K562 (cell line): Measurements from ENCODE around the gene CCDC116. TPM values are rescaled to one million over a fixed set of nuclear protein-coding genes. Genes with fewer than 3 reads are reported as not detected.
A peak's percentile ranks its signal among the peaks of the same experiment; 100 is the strongest.

Experiments
- ADNP ChIP-seq: fragments of 200-800 bp; sonication (Bioruptor generic); IDR thresholded peaks from 2 replicates; pipeline ENCODE4 v1.6.1; 2016; ENCODE audit warnings: missing genetic modification characterization, missing compliant biosample characterization
- CBFA2T2 ChIP-seq: fragments of 450-650 bp; conservative IDR thresholded peaks from 2 replicates; pipeline ENCODE4 v1.6.1; 2017; ENCODE audit warnings: mild to moderate bottlenecking
- CHD2 ChIP-seq: IDR thresholded peaks from 2 replicates; pipeline ENCODE4 v1.6.1; 2011; ENCODE audit warnings: low read depth, low read length
- ESRRA ChIP-seq: fragments of 450-650 bp; IDR thresholded peaks from 2 replicates; pipeline ENCODE4 v1.6.1; 2014; ENCODE audit warnings: low read depth, mild to moderate bottlenecking, moderate library complexity, borderline replicate concordance
- ETS2 ChIP-seq: IDR thresholded peaks from 2 replicates; pipeline ENCODE4 v1.6.1; 2016; ENCODE audit warnings: borderline replicate concordance, missing genetic modification characterization, mild to moderate bottlenecking, moderate library complexity, missing compliant biosample characterization; ENCODE audit not compliant: poor library complexity, severe bottlenecking
- FOXP1 ChIP-seq: sonication (generic); formaldehyde crosslinking; IDR thresholded peaks from 2 replicates; pipeline ENCODE4 v1.8.0; 2022; ENCODE audit warnings: mild to moderate bottlenecking, missing genetic modification reagents
- ILK ChIP-seq: fragments of 450-650 bp; IDR thresholded peaks from 2 replicates; pipeline ENCODE4 v1.6.1; 2016; ENCODE audit warnings: missing genetic modification characterization, low read depth, mild to moderate bottlenecking, missing compliant biosample characterization, moderate library complexity, borderline replicate concordance
- NR2C2 ChIP-seq, 2 experiments: fragments of 200-800 bp in 1 of 2; sonication (Bioruptor generic) in 1 of 2; sonication (generic) in 1 of 2; formaldehyde crosslinking in 1 of 2; IDR thresholded peaks; 2 replicates each; pipeline versions ENCODE4 v1.6.1 to v1.8.0; 2016 to 2022; ENCODE audit warnings: mild to moderate bottlenecking in 1 of 2, missing compliant biosample characterization in 1 of 2, missing genetic modification characterization in 1 of 2, missing genetic modification reagents in 1 of 2
- POLR2G ChIP-seq: fragments of 200-400 bp; formaldehyde crosslinking; IDR thresholded peaks from 2 replicates; pipeline ENCODE4 v1.6.1; 2017; ENCODE audit warnings: low read depth, mild to moderate bottlenecking, antibody characterized with exemption, low read length, moderate library complexity
- RUNX1 ChIP-seq: sonication (generic); IDR thresholded peaks from 2 replicates; pipeline ENCODE4 v1.6.1; 2016; ENCODE audit warnings: antibody characterized with exemption, low read depth
- SMC3 ChIP-seq: conservative IDR thresholded peaks from 2 replicates; pipeline ENCODE4 v1.6.1; 2011; ENCODE audit warnings: low read depth, low read length, improper control_type of control experiment; ENCODE audit not compliant: insufficient read depth
- SNAPC5 ChIP-seq: fragments of 250-450 bp; sonication (Bioruptor Pico); IDR thresholded peaks from 2 replicates; pipeline ENCODE4 v1.8.0; 2021; ENCODE audit warnings: moderate library complexity, mild to moderate bottlenecking, inconsistent platforms
- TCF7 ChIP-seq: sonication (generic); IDR thresholded peaks from 2 replicates; pipeline ENCODE4 v1.6.1; 2016; ENCODE audit warnings: antibody characterized with exemption, borderline replicate concordance
- TFAP4 ChIP-seq: sonication (generic); formaldehyde crosslinking; IDR thresholded peaks from 2 replicates; pipeline ENCODE4 v1.8.0; 2022; ENCODE audit warnings: missing genetic modification reagents, mild to moderate bottlenecking, moderate library complexity, borderline replicate concordance
- THAP12 ChIP-seq: fragments of 250-450 bp; sonication (Bioruptor Pico); IDR thresholded peaks from 2 replicates; pipeline ENCODE4 v1.9.0; 2021; ENCODE audit warnings: mild to moderate bottlenecking, inconsistent platforms
- TOE1 ChIP-seq, 2 experiments: fragments of 450-650 bp in 1 of 2; sonication (generic) in 1 of 2; formaldehyde crosslinking in 1 of 2; IDR thresholded peaks; 2 replicates each; pipeline versions ENCODE4 v1.7.1 to v1.8.0; 2016 to 2022; ENCODE audit warnings: borderline replicate concordance in 2 of 2, mild to moderate bottlenecking in 2 of 2, antibody characterized with exemption in 1 of 2, inconsistent platforms in 1 of 2, low read depth in 1 of 2, missing genetic modification reagents in 1 of 2, moderate library complexity in 1 of 2
- ZEB2 ChIP-seq: fragments of 450-650 bp; IDR thresholded peaks from 2 replicates; pipeline ENCODE4 v1.6.1; 2016
- ZNF175 ChIP-seq: fragments of 200-800 bp; sonication (Bioruptor generic); IDR thresholded peaks from 2 replicates; pipeline ENCODE4 v1.6.1; 2016; ENCODE audit warnings: low read depth, mild to moderate bottlenecking, missing genetic modification characterization, missing compliant biosample characterization
- ZNF282 ChIP-seq: sonication (generic); formaldehyde crosslinking; IDR thresholded peaks from 2 replicates; pipeline ENCODE4 v1.8.1; 2023; ENCODE audit warnings: missing genetic modification reagents
- ZNF324 ChIP-seq: fragments of 250-450 bp; sonication (Bioruptor Pico); IDR thresholded peaks from 2 replicates; pipeline ENCODE4 v1.4.0; 2020; ENCODE audit warnings: mild to moderate bottlenecking
- ZZZ3 ChIP-seq: fragments of 450-650 bp; IDR thresholded peaks from 2 replicates; pipeline ENCODE4 v1.6.1; 2016; ENCODE audit warnings: antibody characterized with exemption, mild to moderate bottlenecking, moderate library complexity
- polyA plus RNA-seq, 8 experiments: library from polyadenylated mRNA; depleted of rRNA in 4 of 8; stranded (reverse) in 5 of 8; unstranded in 3 of 8; fragments of >200 nt; fragmentation: Nextera tagmentation in 2 of 8; fragmentation: Illumina TruSeq in 1 of 8; extraction: Ambion mirVana in 2 of 8; extraction: Trizol in 1 of 8; gene quantifications; 2 replicates each; pipeline versions ENCODE4 v1.2.1 to v1.2.3, GENCODE V29; 2011 to 2014; ENCODE audit warnings: inconsistent platforms in 1 of 8, missing spikeins in 1 of 8
- total RNA-seq, 7 experiments: library from RNA; depleted of rRNA in 6 of 7; stranded (reverse); fragments of >200 nt in 6 of 7; fragmentation: Illumina TruSeq in 2 of 7; extraction: Trizol in 2 of 7; gene quantifications; 2 replicates each; pipeline versions ENCODE4 v1.2.1 to v1.2.3, GENCODE V29; 2011 to 2021; ENCODE audit warnings: low replicate concordance in 1 of 7
- TF ChIP-seq, protein P1 (sequence below): fragments of 250-450 bp; sonication (Bioruptor Pico); IDR thresholded peaks from 2 replicates; pipeline ENCODE4 v1.8.0; 2021; ENCODE audit warnings: mild to moderate bottlenecking, moderate library complexity
- TF ChIP-seq, protein P2 (sequence below): sonication (generic); formaldehyde crosslinking; IDR thresholded peaks from 2 replicates; pipeline ENCODE4 v1.5.0; 2020; ENCODE audit warnings: missing genetic modification reagents

The CCDC116 gene
- total and polyA plus RNA-seq, 9 of the 15 experiments (the other 6 are each of a cell fraction or from before 2014, with no cell fraction given), result 1.6 to 11.3 (median 4.7) TPM

- TF ChIP-seq, protein P1, sequence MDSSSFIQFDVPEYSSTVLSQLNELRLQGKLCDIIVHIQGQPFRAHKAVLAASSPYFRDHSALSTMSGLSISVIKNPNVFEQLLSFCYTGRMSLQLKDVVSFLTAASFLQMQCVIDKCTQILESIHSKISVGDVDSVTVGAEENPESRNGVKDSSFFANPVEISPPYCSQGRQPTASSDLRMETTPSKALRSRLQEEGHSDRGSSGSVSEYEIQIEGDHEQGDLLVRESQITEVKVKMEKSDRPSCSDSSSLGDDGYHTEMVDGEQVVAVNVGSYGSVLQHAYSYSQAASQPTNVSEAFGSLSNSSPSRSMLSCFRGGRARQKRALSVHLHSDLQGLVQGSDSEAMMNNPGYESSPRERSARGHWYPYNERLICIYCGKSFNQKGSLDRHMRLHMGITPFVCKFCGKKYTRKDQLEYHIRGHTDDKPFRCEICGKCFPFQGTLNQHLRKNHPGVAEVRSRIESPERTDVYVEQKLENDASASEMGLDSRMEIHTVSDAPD, result no peak
- TF ChIP-seq SNAPC5 (CRISPR knock-in tag) (no peak), NR2C2 (CRISPR knock-in tag; IDR thresholded peaks at IDR 0.05) (no peak), NR2C2 (tag; IDR thresholded peaks at IDR 0.05) (no peak), TOE1 (IDR thresholded peaks at IDR 0.05; ENCODE audit: borderline replicate concordance) (no peak), TOE1 (CRISPR knock-in tag; IDR thresholded peaks at IDR 0.05; ENCODE audit: borderline replicate concordance, low read depth) (no peak), TFAP4 (CRISPR knock-in tag) (peak; percentile 53; the same call in 1 of the 2 replicates), ZZZ3 (no peak), ESRRA (no peak), ILK (tag) (no peak), ZEB2 (no peak), POLR2G (peak; percentile 11; the same call in 1 of the 2 replicates), CHD2 (no peak), TCF7 (no peak), ZNF324 (CRISPR knock-in tag) (no peak), ZNF282 (CRISPR knock-in tag) (no peak; the same call in 1 of the 2 replicates), SMC3 (no peak), CBFA2T2 (no peak), ADNP (no peak), FOXP1 (CRISPR knock-in tag) (peak; percentile 78; the same call in 1 of the 2 replicates), THAP12 (peak; percentile 87; the same call in 1 of the 2 replicates), RUNX1 (no peak), ETS2 (tag) (no peak), ZNF175 (CRISPR knock-in tag) (no peak)
- TF ChIP-seq, protein P2, sequence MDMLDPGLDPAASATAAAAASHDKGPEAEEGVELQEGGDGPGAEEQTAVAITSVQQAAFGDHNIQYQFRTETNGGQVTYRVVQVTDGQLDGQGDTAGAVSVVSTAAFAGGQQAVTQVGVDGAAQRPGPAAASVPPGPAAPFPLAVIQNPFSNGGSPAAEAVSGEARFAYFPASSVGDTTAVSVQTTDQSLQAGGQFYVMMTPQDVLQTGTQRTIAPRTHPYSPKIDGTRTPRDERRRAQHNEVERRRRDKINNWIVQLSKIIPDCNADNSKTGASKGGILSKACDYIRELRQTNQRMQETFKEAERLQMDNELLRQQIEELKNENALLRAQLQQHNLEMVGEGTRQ (CRISPR knock-in tag), result no peak
Observed at GRCh38 chr22:21686193-21686608, 53.6 kb downstream of the CCDC116 start (continued).
